Peyer's patch (tissue), 4 donors: Measurements from ENCODE around the gene FLT1.

ENCODE experiments used
- CTCF ChIP-seq, 6 experiments: fragments of 450-650 bp in 4 of 6; fragments of 200-600 bp in 2 of 6; sonication (generic) in 1 of 6; IDR thresholded peaks; one replicate each; pipeline ENCODE4 v1.5.1; 2017 to 2019; ENCODE audit warnings: antibody characterized with exemption in 6 of 6, mild to moderate bottlenecking in 3 of 6, moderate library complexity in 1 of 6
- POLR2A ChIP-seq, 2 donors: fragments of 450-650 bp; IDR thresholded peaks; one replicate each; pipeline ENCODE4 v1.5.1; 2017; ENCODE audit warnings: antibody characterized with exemption in 2 of 2, mild to moderate bottlenecking in 2 of 2, moderate library complexity in 2 of 2

- TF ChIP-seq CTCF (IDR thresholded peaks at IDR 0.05) (no peak), POLR2A (IDR thresholded peaks at IDR 0.05) (no peak)
Observed at GRCh38 chr13:28380319-28380718, 114.6 kb downstream of the FLT1 start.
